ENCODE results near the gene MTA2.
"Not testable (repeated sequence)": the region's sequence is repeated elsewhere in the genome, so short reads cannot be mapped to it uniquely, and the experiment has no call there.

MTA2 gene

DNA sequence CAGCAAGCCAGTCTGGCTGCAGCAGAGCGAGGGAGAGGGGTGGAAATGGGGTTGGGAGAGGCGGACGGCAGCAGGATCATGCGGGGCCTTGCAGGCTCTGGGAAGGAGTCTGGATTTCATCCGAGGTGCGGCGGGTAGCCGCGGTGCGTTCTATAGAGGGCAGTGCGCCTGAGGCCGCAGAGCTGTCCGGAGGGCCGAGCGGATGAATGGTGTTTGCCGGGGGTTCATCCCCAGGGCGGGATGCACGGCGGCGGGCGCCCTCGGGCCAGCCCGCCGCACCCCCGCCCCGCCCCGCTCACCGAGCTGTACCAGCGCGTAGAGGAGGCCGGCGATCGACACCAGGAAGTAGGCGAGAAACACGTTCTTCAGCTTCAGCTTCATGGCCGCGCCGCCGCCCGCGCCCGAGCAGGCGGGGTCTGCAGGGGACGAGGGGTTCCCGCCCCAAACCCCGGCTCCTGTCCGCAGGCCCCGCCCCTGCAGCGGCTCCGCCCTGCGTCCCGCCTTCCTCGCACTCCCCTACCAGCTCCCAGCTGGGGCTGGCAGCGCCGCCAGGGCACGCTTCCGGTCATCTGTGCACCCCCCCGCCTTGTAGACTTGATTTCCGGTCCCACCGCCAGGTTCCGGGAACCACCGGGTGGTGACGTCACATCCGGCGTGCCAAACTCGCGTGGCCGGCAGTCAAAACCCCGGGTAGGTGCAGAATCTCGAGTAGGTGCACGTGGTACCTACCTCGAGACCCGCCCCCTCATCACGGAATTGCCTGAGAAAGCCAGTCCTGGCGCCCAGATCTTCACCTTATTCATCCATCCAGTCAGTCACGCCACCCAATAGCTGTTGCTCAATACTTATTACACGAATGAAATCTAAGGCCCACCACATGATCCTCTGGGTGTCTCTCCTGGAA is 20.2 kb upstream of the MTA2 start, which contains the start of gene B3GAT3:
Gene B3GAT3, minus strand, starts transcription at position 420 of the 904 bp plus-strand sequence. Its CDS starts 39 bp downstream, at position 381.
- Histone ChIP-seq H3K4me1 (ENCODE audit: insufficient read depth, insufficient read length) (no peaks in the 10 kb centered on the region), H3K4me3 (ENCODE audit: insufficient read length, low read depth) (peak within 1 kb of the TSS; percentile 81), H3K27me3 (ENCODE audit: insufficient read depth, insufficient read length) (no peaks in the 10 kb centered on the region), H3K9me3 (ENCODE audit: insufficient read depth, low read length) (no peaks in the 10 kb centered on the region), H3K9ac (ENCODE audit: insufficient read length, low read depth) (peak within 1 kb of the TSS; percentile 94), H3K36me3 (ENCODE audit: insufficient read depth, insufficient read length, low read length) (peaks cover 45% of the 10 kb centered on the region)
- DNase-seq (ENCODE audit: low read depth, low spot score) = peak; percentile 95
- TF ChIP-seq SUZ12 (IDR thresholded peaks at IDR 0.05; ENCODE audit: extremely low read depth, insufficient read depth, insufficient read length) (no peak), ZNF274 (IDR thresholded peaks at IDR 0.05; ENCODE audit: low read depth, low read length) (no peak), YY1 (IDR thresholded peaks at IDR 0.05; ENCODE audit: insufficient read depth, insufficient read length) (no peak)

DNA sequence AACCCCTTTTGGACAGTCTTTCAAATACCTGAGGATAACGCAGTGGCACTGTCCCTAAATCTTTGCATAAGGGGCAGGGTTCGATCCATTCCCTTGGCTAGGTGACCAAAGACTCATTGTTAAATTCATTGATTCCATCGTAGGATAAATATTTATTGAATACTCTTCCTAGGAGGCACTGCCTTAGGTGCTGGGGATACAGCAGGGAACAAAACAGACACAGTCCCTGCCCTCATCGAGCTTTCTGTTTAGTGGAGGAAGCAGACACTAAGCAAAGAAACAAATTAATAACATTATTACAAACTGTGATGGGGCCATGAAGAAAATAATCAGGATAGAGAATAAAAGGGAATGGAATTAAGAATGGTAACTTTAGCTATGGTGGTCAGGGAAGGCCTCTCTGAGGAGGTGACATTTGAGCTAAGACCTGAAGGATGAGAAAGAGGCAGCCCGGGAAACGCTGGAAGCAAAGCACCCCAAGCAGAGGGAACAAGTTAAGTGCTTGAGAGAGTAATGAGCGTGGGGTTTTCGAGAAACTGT is 19.4 kb upstream of the MTA2 start:
- no peak for DNase-seq (ENCODE audit: low read depth, low spot score)
- Histone ChIP-seq H3K9me3 (ENCODE audit: insufficient read depth, low read length) (no peaks in the 10 kb centered on the region), H3K36me3 (ENCODE audit: insufficient read depth, insufficient read length, low read length) (peaks cover 45% of the 10 kb centered on the region), H3K4me3 (ENCODE audit: insufficient read length, low read depth) (peak overlapping the region; percentile 81), H3K27me3 (ENCODE audit: insufficient read depth, insufficient read length) (no peaks in the 10 kb centered on the region), H3K4me1 (ENCODE audit: insufficient read depth, insufficient read length) (no peaks in the 10 kb centered on the region), H3K9ac (ENCODE audit: insufficient read length, low read depth) (peak overlapping the region; percentile 94)
- TF ChIP-seq ZNF274 (IDR thresholded peaks at IDR 0.05; ENCODE audit: low read depth, low read length) (no peak), YY1 (IDR thresholded peaks at IDR 0.05; ENCODE audit: insufficient read depth, insufficient read length) (no peak), SUZ12 (IDR thresholded peaks at IDR 0.05; ENCODE audit: extremely low read depth, insufficient read depth, insufficient read length) (no peak)

DNA sequence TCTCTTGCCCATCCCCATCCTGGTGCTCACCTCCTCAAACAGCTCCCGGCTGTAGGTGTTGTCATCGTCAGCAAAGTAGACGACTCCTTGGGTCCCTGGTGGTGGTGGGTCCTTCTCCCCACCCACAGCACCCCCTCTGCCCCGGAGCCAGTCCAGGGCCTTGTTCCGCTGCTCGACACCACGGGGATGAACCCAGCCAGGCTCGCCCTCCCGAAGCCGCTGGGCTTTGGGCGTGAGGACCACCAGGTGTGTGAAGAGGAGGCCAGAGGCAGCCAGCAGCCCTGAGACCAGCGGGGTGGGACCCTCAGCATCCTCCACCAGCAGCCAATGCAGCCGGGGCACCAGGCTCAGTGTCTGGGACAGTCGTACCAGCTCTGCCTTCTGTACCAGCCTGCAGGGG is 15.3 kb upstream of the MTA2 start:
- Histone ChIP-seq H3K36me3 (ENCODE audit: insufficient read depth, insufficient read length, low read length) (peaks cover 36% of the 10 kb centered on the region), H3K4me1 (ENCODE audit: insufficient read depth, insufficient read length) (peaks cover 17% of the 10 kb centered on the region)
- not testable (repeated sequence) for DNase-seq (ENCODE audit: low read depth, low spot score); H3K9me3 ChIP-seq (ENCODE audit: insufficient read depth, low read length); H3K9ac ChIP-seq (ENCODE audit: insufficient read length, low read depth); H3K27me3 ChIP-seq (ENCODE audit: insufficient read depth, insufficient read length); H3K4me3 ChIP-seq (ENCODE audit: insufficient read length, low read depth)

- Histone ChIP-seq H3K9me3 (ENCODE audit: insufficient read depth, low read length) (no peaks in the 10 kb centered on the region), H3K4me3 (ENCODE audit: insufficient read length, low read depth) (no peak overlapping the region), H3K27me3 (ENCODE audit: insufficient read depth, insufficient read length) (no peaks in the 10 kb centered on the region), H3K36me3 (ENCODE audit: insufficient read depth, insufficient read length, low read length) (peaks cover 38% of the 10 kb centered on the region), H3K4me1 (ENCODE audit: insufficient read depth, insufficient read length) (peaks cover 26% of the 10 kb centered on the region), H3K9ac (ENCODE audit: insufficient read length, low read depth) (no peak overlapping the region)
- no peak for DNase-seq (ENCODE audit: low read depth, low spot score)
- TF ChIP-seq ZNF274 (IDR thresholded peaks at IDR 0.05; ENCODE audit: low read depth, low read length) (no peak), YY1 (IDR thresholded peaks at IDR 0.05; ENCODE audit: insufficient read depth, insufficient read length) (no peak), SUZ12 (IDR thresholded peaks at IDR 0.05; ENCODE audit: extremely low read depth, insufficient read depth, insufficient read length) (no peak)
Measured at GRCh38 chr11:62615521-62615920, 13.9 kb upstream of the MTA2 start.

DNA sequence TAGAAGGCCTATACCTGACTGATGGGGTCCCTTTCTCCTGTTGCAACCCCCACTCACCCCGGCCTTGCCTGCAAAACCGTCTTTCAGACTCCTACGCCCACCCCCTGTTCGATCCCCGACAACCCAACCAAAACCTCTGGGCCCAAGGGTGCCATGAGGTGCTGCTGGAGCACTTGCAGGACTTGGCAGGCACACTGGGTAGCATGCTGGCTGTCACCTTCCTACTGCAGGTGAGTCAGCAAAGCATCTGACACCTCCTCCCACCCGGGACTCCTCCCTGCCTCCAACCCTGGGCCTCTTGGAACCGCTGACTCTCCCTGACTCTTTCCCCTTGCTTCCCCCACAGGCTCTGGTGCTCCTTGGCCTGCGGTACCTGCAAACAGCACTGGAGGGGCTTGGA is 12.6 kb upstream of the MTA2 start:
- Histone ChIP-seq H3K36me3 (ENCODE audit: insufficient read depth, insufficient read length, low read length) (peaks cover 35% of the 10 kb centered on the region), H3K4me1 (ENCODE audit: insufficient read depth, insufficient read length) (peaks cover 28% of the 10 kb centered on the region), H3K9me3 (ENCODE audit: insufficient read depth, low read length) (no peaks in the 10 kb centered on the region), H3K9ac (ENCODE audit: insufficient read length, low read depth) (no peak overlapping the region), H3K4me3 (ENCODE audit: insufficient read length, low read depth) (no peak overlapping the region), H3K27me3 (ENCODE audit: insufficient read depth, insufficient read length) (no peaks in the 10 kb centered on the region)
- no peak for DNase-seq (ENCODE audit: low read depth, low spot score)
- no peak for TF ChIP-seq SUZ12 (IDR thresholded peaks at IDR 0.05; ENCODE audit: extremely low read depth, insufficient read depth, insufficient read length)
- no peak for TF ChIP-seq YY1 (IDR thresholded peaks at IDR 0.05; ENCODE audit: insufficient read depth, insufficient read length)

GRCh38 chr11:62613291-62613778 is 11.7 kb upstream of the MTA2 start:
- DNase-seq (ENCODE audit: low read depth, low spot score) = no peak
- H3K9ac ChIP-seq (ENCODE audit: insufficient read length, low read depth) = peak overlapping the region; percentile 2
- no peaks in the 10 kb centered on the region for H3K27me3 ChIP-seq (ENCODE audit: insufficient read depth, insufficient read length)
- peaks cover 36% of the 10 kb centered on the region for H3K36me3 ChIP-seq (ENCODE audit: insufficient read depth, insufficient read length, low read length)
- H3K4me3 ChIP-seq (ENCODE audit: insufficient read length, low read depth) = peak overlapping the region; percentile 0
- no peak for TF ChIP-seq YY1 (IDR thresholded peaks at IDR 0.05; ENCODE audit: insufficient read depth, insufficient read length)
- peaks cover 28% of the 10 kb centered on the region for H3K4me1 ChIP-seq (ENCODE audit: insufficient read depth, insufficient read length)
- no peaks in the 10 kb centered on the region for H3K9me3 ChIP-seq (ENCODE audit: insufficient read depth, low read length)

GRCh38 chr11:62612366-62613290 is 11.0 kb upstream of the MTA2 start, which contains the start of the genes EML3 and ROM1:
TSS of gene EML3 (minus strand) at chr11:62612775. CDS start at chr11:62612457, 318 bp downstream.
TSS of gene ROM1 (plus strand) at chr11:62613257. CDS start at chr11:62613282, 25 bp downstream.
- peaks cover 28% of the 10 kb centered on the region for H3K4me1 ChIP-seq (ENCODE audit: insufficient read depth, insufficient read length)
- peak within 1 kb of the TSS; percentile 78 for H3K4me3 ChIP-seq (ENCODE audit: insufficient read length, low read depth)
- peak; percentile 84 for DNase-seq (ENCODE audit: low read depth, low spot score)
- TF ChIP-seq ZNF274 (IDR thresholded peaks at IDR 0.05; ENCODE audit: low read depth, low read length) (no peak), YY1 (IDR thresholded peaks at IDR 0.05; ENCODE audit: insufficient read depth, insufficient read length) (no peak), SUZ12 (IDR thresholded peaks at IDR 0.05; ENCODE audit: extremely low read depth, insufficient read depth, insufficient read length) (no peak)
- H3K9me3 ChIP-seq (ENCODE audit: insufficient read depth, low read length) = no peaks in the 10 kb centered on the region
- H3K36me3 ChIP-seq (ENCODE audit: insufficient read depth, insufficient read length, low read length) = peaks cover 40% of the 10 kb centered on the region
- H3K9ac ChIP-seq (ENCODE audit: insufficient read length, low read depth) = peak within 1 kb of the TSS; percentile 92
- no peaks in the 10 kb centered on the region for H3K27me3 ChIP-seq (ENCODE audit: insufficient read depth, insufficient read length)

All from NT2/D1 (cell line).